Measurements from ENCODE around the gene MAD1L1.
A peak's percentile ranks its signal among the peaks of the same experiment; 100 is the strongest.
"Not testable (repeated sequence)": the region's sequence is repeated elsewhere in the genome, so short reads cannot be mapped to it uniquely, and the experiment has no call there.

MAD1L1 gene

GRCh38 chr7:1823376-1824150 lies 409.2 kb downstream of the MAD1L1 start:
- no peak for DNase-seq (ENCODE audit: low read depth in 2 of 2)

GRCh38 chr7:1819259-1819841 lies 413.4 kb downstream of the MAD1L1 start:
- DNase-seq (ENCODE audit: low read depth in 2 of 2) = peak in 1 of 2 experiments; percentile 19

- DNase-seq (ENCODE audit: low read depth in 2 of 2) = no peak
These were observed 414.0 kb downstream of the MAD1L1 start for GRCh38 chr7:1818575-1819258.

- DNase-seq (ENCODE audit: low read depth in 2 of 2) = no peak
These were observed 415.6 kb downstream of the MAD1L1 start for GRCh38 chr7:1817061-1817712.

- DNase-seq (ENCODE audit: low read depth in 2 of 2) = not testable (repeated sequence)
These were observed 416.3 kb downstream of the MAD1L1 start for GRCh38 chr7:1816451-1816850.

GRCh38 chr7:1815551-1816281 lies 417.0 kb downstream of the MAD1L1 start:
- not testable (repeated sequence) for DNase-seq (ENCODE audit: low read depth in 2 of 2)

- no peak for DNase-seq (ENCODE audit: low read depth in 2 of 2)
These were observed 417.7 kb downstream of the MAD1L1 start for GRCh38 chr7:1815051-1815481.

GRCh38 chr7:1814089-1814811 lies 418.5 kb downstream of the MAD1L1 start:
- DNase-seq (ENCODE audit: low read depth in 2 of 2) = no peak

GRCh38 chr7:1813394-1814088 lies 419.2 kb downstream of the MAD1L1 start:
- no peak for DNase-seq (ENCODE audit: low read depth in 2 of 2)

GRCh38 chr7:1812509-1813393 lies 420.0 kb downstream of the MAD1L1 start:
- DNase-seq (ENCODE audit: low read depth in 2 of 2) = no peak

- DNase-seq (ENCODE audit: low read depth in 2 of 2) = no peak
These were observed 420.8 kb downstream of the MAD1L1 start for GRCh38 chr7:1811850-1812508.

GRCh38 chr7:1810961-1811849 lies 421.5 kb downstream of the MAD1L1 start:
- DNase-seq (ENCODE audit: low read depth in 2 of 2) = no peak

GRCh38 chr7:1810521-1810920 lies 422.2 kb downstream of the MAD1L1 start:
- no peak for DNase-seq (ENCODE audit: low read depth in 2 of 2)

GRCh38 chr7:1809601-1810258 lies 423.0 kb downstream of the MAD1L1 start:
- DNase-seq (ENCODE audit: low read depth in 2 of 2) = no peak

GRCh38 chr7:1809070-1809469 lies 423.7 kb downstream of the MAD1L1 start:
- no peak for DNase-seq (ENCODE audit: low read depth in 2 of 2)

GRCh38 chr7:1807821-1808600 lies 424.7 kb downstream of the MAD1L1 start:
- no peak for DNase-seq (ENCODE audit: low read depth in 2 of 2)

Data from stimulated activated CD4-positive, alpha-beta T cell treated with anti-CD3 and anti-CD28 coated beads, Interleukin-12 subunit alpha, Interleukin-12 subunit beta, amount 100 ng/mL, for 24 hours (primary cell).